T-helper 9 cell (primary cell): ENCODE results near the gene GJA8.
"Not testable (repeated sequence)": the region's sequence is repeated elsewhere in the genome, so short reads cannot be mapped to it uniquely, and the experiment has no call there.

Source experiments
- DNase-seq: peaks from one replicate; pipeline ENCODE4 v3.0.0-alpha.2; 2020

The GJA8 gene

DNA sequence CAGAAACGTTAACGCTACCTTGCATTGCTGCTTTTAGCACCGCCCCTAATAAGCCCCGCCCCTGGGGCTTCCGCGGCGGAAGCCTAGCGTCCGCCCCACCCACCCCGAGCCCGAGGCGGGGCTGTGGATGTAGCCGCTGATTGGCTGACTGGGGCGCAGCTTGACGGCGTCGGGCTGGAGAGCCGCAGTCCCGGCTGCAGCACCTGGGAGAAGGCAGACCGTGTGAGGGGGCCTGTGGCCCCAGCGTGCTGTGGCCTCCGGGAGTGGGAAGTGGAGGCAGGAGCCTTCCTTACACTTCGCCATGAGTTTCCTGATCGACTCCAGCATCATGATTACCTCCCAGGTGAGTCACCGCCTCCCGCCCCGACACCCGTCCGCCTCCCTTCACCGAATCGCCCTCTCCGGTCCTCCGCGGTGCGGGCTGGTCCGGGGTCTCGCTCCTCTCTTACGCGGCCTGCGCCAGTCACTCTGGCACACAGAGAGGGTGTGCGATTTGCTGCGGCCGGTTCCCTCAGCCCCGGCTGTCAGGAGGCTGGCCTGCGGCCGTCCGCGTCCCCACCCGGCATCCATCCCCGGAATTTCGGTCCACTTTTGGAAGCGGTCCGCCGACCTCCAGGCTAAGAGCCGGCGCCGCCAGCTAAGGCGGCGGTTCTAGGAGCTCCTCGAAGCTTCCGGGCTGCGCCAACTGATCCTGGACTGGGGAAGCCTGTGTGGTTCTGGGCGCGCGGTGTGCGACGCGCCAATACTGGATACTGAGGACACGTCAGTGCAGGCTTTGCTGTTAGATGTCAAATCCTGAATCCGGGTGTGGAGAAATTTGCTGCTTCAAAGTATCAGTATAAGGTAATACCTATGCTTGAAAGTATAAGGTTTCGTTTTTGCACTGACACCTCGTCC, 25.9 kb downstream of the GJA8 start, which contains the start of gene GPR89B:
Gene GPR89B (plus strand): TSS at position 185 of the 897 bp plus-strand sequence. CDS start 117 bp downstream, at position 302.
- peak; percentile 84 for DNase-seq

DNA sequence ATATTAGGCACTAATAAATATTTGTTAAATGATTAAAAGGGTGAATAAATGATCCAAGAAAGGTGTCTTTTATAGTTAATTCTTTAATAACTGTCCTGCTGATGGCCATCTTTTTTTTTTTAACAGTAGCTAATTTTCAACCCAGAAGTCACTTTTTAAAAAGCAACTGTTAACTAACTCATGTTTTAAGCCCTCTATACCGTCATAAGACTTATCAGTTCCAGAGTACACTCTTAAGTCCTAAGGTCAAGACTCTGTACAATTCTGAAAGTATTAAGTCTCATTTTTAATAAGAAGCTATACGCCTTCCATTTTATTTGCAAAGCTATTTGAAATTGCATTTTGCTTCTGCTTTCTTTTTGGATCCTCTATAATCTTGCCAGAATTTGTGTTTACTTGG, 28.5 kb downstream of the GJA8 start:
- DNase-seq, result not testable (repeated sequence)

DNA sequence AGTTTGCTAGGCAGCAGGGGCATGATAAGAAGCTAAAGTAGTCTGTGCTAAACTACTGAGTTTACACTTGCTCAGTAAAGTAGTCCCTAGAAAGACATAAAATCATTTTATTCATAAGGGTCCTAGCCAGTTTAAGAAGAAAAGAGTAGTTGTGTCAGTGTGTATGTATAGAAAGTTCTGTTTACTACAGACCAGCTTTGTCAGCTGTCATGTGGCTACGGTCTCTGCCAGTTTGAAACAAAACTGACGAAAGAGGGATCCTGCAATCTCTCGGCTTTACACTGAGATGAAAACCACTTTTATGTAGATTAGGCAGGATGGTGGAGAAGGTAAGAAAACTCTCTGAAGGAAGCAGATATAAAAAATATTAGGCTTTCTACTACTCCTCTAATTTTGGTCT, 32.7 kb downstream of the GJA8 start:
- not testable (repeated sequence) for DNase-seq

DNA sequence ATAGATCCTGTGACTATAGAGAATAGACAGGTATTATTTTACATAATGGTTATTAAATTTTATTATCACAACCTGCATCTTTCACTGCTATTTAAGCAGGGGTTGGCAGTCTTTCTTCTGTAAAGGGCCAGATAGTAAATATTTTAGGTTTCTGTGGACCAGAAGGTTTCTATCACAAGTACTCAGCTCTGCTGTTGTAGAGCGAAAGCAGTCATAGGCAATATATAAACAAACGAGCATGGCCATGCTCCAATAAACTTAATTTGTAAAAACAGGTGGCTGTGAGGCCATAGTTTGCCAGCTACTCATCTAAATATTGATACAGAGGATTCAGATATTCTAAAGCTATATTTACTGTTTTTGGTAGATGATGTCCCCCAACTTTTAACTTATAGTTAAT, 37.9 kb downstream of the GJA8 start:
- not testable (repeated sequence) for DNase-seq

DNA sequence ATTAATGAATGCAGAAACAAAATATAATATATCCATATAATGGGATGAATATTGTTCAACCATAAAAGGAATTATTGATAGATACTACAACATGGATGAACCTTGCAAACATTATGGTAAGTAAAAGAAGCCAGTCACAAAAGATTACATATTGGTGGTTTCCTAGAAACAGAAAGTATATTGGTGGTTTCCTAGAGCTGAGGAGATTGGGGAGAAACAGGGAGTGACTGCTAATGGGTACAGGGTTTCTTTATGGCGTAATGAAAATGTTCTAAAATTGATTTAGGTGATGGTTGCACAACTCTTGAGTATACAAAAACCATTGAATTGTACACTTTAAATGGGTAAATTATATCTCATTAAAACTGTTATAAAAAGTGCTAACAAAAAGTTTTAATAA, 40.0 kb downstream of the GJA8 start:
- DNase-seq, result not testable (repeated sequence)

DNA sequence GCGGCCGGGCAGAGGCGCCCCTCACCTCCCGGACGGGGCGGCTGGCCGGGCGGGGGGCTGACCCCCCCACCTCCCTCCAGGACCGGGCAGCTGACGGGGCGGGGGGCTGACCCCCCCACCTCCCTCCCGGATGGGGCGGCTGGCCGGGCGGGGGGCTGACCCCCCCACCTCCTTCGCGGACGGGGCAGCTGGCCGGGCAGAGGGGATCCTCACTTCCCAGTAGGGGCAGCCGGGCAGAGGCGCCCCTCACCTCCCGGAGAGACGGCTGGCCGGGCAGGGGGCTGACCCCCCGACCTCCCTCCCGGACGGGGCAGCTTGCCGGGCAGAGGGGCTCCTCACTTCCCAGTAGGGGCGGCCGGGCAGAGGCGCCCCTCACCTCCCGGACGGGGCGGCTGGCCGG, 46.9 kb downstream of the GJA8 start:
- DNase-seq, result not testable (repeated sequence)
